K562 (cell line): ENCODE data around the gene HYOU1. TPM values are rescaled to one million over a fixed set of nuclear protein-coding genes. Genes with fewer than 3 reads are reported as not detected.

Experiments used
- BRD9 ChIP-seq: fragments of 450-650 bp; IDR thresholded peaks from 2 replicates; pipeline ENCODE4 v1.6.1; 2018; ENCODE audit warnings: low read depth; ENCODE audit not compliant: partially characterized antibody
- FOXK1 ChIP-seq: sonication (generic); formaldehyde crosslinking; IDR thresholded peaks from 2 replicates; pipeline ENCODE4 v1.8.0; 2022; ENCODE audit warnings: missing genetic modification reagents, mild to moderate bottlenecking, borderline replicate concordance
- FOXP1 ChIP-seq: sonication (generic); formaldehyde crosslinking; IDR thresholded peaks from 2 replicates; pipeline ENCODE4 v1.8.0; 2022; ENCODE audit warnings: mild to moderate bottlenecking, missing genetic modification reagents
- KDM4B ChIP-seq, 2 experiments: fragments of 450-650 bp in 1 of 2; sonication (generic) in 1 of 2; IDR thresholded peaks; 2 replicates each; pipeline ENCODE4 v1.6.1; 2016 to 2017; ENCODE audit warnings: borderline replicate concordance in 2 of 2, antibody characterized with exemption in 1 of 2, low read depth in 1 of 2, mild to moderate bottlenecking in 1 of 2
- NR4A1 ChIP-seq, 2 experiments: fragments of 250-450 bp in 1 of 2; fragments of 450-650 bp in 1 of 2; sonication (Bioruptor Pico) in 1 of 2; IDR thresholded peaks; 2 replicates each; pipeline versions ENCODE4 v1.4.0 to v1.6.1; 2016 to 2020; ENCODE audit warnings: mild to moderate bottlenecking in 2 of 2, missing compliant biosample characterization in 1 of 2, missing genetic modification characterization in 1 of 2, moderate library complexity in 1 of 2
- PCBP2 ChIP-seq: fragments of 200-400 bp; formaldehyde crosslinking; IDR thresholded peaks from 2 replicates; pipeline ENCODE4 v1.6.1; 2018; ENCODE audit warnings: low read length, low read depth, mild to moderate bottlenecking, moderate library complexity; ENCODE audit not compliant: poor library complexity, severe bottlenecking
- ZBTB11 ChIP-seq, 3 experiments: fragments of 200-800 bp in 1 of 3; fragments of 250-450 bp in 1 of 3; fragments of 450-650 bp in 1 of 3; sonication (Bioruptor Pico) in 1 of 3; sonication (Bioruptor generic) in 1 of 3; formaldehyde crosslinking in 1 of 3; IDR thresholded peaks; 2 replicates each; pipeline versions ENCODE4 v1.6.1 to v1.8.0; 2016 to 2022; ENCODE audit warnings: mild to moderate bottlenecking in 2 of 3, missing genetic modification characterization in 2 of 3, missing compliant biosample characterization in 1 of 3, moderate library complexity in 1 of 3
- ZNF140 ChIP-seq: fragments of 250-450 bp; sonication (Bioruptor Pico); IDR thresholded peaks from 2 replicates; pipeline ENCODE4 v1.8.0; 2021; ENCODE audit warnings: moderate library complexity, mild to moderate bottlenecking, inconsistent platforms
- polyA plus RNA-seq, 8 experiments: library from polyadenylated mRNA; depleted of rRNA in 4 of 8; stranded (reverse) in 5 of 8; unstranded in 3 of 8; fragments of >200 nt; fragmentation: Nextera tagmentation in 2 of 8; fragmentation: Illumina TruSeq in 1 of 8; extraction: Ambion mirVana in 2 of 8; extraction: Trizol in 1 of 8; gene quantifications; 2 replicates each; pipeline versions ENCODE4 v1.2.1 to v1.2.3, GENCODE V29; 2011 to 2014; ENCODE audit warnings: inconsistent platforms in 1 of 8, missing spikeins in 1 of 8
- total RNA-seq, 7 experiments: library from RNA; depleted of rRNA in 6 of 7; stranded (reverse); fragments of >200 nt in 6 of 7; fragmentation: Illumina TruSeq in 2 of 7; extraction: Trizol in 2 of 7; gene quantifications; 2 replicates each; pipeline versions ENCODE4 v1.2.1 to v1.2.3, GENCODE V29; 2011 to 2021; ENCODE audit warnings: low replicate concordance in 1 of 7
- TF ChIP-seq, protein P1 (sequence below): sonication (generic); formaldehyde crosslinking; IDR thresholded peaks from 2 replicates; pipeline ENCODE4 v1.8.0; 2022; ENCODE audit warnings: mild to moderate bottlenecking, missing genetic modification reagents, borderline replicate concordance

HYOU1 gene
- total and polyA plus RNA-seq, 9 of the 15 experiments (the other 6 are each of a cell fraction or from before 2014, with no cell fraction given), result 19.5 to 197 (median 128) TPM

DNA sequence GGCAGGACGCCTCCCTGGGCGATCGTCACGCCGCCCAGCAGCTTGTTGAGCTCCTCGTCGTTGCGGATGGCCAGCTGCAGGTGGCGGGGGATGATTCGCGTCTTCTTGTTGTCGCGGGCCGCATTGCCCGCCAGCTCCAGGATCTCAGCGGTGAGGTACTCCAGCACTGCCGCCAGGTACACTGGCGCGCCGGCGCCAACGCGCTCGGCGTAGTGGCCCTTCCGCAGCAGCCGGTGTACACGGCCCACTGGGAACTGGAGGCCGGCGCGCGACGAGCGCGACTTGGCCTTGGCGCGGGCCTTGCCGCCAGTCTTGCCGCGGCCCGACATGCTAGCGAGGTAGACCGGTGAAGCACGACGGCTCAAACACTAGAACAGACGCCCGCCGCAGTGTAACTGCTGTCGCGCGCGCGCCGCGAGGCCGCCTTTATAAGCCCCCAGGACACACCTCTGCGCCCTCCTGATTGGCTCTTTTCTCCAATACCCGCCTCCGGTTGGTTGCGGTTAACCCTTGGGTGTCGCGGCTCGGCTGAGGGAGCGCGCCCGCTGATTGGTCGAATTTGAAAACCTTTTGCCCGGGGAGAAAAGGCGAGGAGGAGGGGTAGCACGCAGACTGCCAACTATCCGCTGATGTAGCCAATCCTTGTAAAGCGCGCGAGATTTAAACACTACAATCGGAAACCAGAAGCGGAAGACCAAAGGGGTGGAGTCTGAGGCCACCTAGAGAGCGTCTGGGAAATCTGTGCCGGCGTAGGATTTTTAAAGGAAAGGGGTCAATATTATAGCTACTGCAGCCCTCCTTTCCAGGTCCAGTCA is 38.3 kb upstream of the HYOU1 start (continued):
- TF ChIP-seq ZBTB11 (CRISPR knock-in tag; IDR thresholded peaks at IDR 0.05) (peak in 1 of 3 experiments; percentile 55; a peak in 1 of 6 replicates), FOXK1 (CRISPR knock-in tag) (peak; percentile 97), NR4A1 (CRISPR knock-in tag; IDR thresholded peaks at IDR 0.05) (peak; percentile 24; the same call in 1 of the 2 replicates), NR4A1 (tag; IDR thresholded peaks at IDR 0.05) (peak; percentile 58; the same call in 1 of the 2 replicates), PCBP2 (peak; percentile 91), FOXP1 (CRISPR knock-in tag) (peak; percentile 96), KDM4B (IDR thresholded peaks at IDR 0.05; ENCODE audit: borderline replicate concordance in 2 of 2, low read depth in 1 of 2) (0 out of 4 replicates have a peak, but pooled peaks of 1 of the 2 experiments have one; percentile 73), BRD9 (peak; percentile 75), ZNF140 (CRISPR knock-in tag) (no peak)
- TF ChIP-seq, protein P1, sequence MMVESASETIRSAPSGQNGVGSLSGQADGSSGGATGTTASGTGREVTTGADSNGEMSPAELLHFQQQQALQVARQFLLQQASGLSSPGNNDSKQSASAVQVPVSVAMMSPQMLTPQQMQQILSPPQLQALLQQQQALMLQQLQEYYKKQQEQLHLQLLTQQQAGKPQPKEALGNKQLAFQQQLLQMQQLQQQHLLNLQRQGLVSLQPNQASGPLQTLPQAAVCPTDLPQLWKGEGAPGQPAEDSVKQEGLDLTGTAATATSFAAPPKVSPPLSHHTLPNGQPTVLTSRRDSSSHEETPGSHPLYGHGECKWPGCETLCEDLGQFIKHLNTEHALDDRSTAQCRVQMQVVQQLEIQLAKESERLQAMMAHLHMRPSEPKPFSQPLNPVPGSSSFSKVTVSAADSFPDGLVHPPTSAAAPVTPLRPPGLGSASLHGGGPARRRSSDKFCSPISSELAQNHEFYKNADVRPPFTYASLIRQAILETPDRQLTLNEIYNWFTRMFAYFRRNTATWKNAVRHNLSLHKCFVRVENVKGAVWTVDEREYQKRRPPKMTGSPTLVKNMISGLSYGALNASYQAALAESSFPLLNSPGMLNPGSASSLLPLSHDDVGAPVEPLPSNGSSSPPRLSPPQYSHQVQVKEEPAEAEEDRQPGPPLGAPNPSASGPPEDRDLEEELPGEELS (CRISPR knock-in tag), result peak; percentile 64; the same call in 1 of the 2 replicates
- TF ChIP-seq, all 486 proteins: peak for 217
